LNCAP (cell line): Measurements from ENCODE around the gene SNX8.

Experiments
- CTCF ChIP-seq: fragments of 450-650 bp; IDR thresholded peaks from 2 replicates; pipeline ENCODE4 v1.5.1; 2017; ENCODE audit warnings: mild to moderate bottlenecking

Gene SNX8

DNA sequence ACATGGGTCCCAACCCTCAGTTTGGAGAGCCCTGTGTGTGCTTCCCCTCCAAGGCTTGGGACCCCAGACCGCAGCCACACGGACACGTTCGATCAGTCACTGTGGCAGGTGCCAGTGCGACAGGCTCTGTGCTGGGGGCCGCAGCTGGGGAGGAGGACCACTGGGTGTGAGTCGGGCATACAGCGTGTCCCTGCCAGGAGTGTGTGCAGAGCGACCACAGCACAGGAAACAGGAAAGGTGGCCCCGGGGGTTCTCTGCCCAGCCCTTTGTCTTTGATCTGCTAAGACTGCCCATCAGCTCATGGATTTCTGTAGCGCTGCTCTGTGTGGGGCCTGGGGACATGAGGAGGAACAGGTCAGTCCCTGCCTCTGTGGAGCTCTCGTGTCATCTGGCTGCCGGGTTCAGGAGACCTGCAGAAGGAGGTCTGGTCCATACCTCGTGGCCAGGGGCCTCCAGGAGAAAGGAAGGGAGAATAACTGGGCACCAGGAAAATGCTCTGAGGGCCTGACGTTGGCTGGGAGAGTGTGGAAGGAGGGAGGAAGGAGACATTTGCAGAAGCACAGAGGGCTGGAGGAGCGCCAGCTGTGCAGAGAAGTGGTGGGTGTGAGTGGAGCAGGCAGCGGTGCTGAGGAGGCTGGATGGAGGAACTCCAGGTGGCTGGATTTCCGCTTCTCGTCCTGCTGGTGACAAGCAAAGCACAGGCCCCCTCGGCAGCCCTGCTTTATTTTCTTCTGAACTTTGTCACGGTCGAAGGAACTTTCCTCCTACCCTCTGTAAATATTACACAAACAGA is 68.2 kb downstream of the SNX8 start:
- TF ChIP-seq CTCF, result no peak

GRCh38 chr7:2244404-2244995 is 69.7 kb downstream of the SNX8 start:
- TF ChIP-seq CTCF, result no peak

DNA sequence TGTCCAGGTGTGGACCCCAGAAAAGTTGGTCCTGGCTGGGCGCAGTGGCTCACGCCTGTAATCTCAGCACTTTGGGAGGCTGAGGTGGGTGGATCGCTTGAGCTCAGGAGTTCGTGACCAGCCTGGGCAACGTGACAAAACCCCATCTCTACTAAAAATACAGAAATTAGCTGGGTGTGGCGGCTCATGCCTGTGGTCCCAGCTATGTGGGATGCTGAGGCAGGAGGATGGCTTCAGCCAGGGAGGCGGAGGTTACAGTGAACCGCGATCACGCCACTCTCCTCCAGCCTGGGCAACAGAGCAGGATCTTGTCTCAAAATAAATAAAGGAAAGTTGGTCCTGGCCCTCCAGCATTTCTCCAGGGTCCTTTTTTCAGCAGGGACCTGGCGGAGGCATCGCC is 70.8 kb downstream of the SNX8 start:
- no peak for TF ChIP-seq CTCF

- no peak for TF ChIP-seq CTCF
Measured at GRCh38 chr7:2242541-2243429, 71.5 kb downstream of the SNX8 start.

- TF ChIP-seq CTCF, result peak; percentile 15; the same call in 1 of the 2 replicates
Measured at GRCh38 chr7:2241580-2242540, 72.4 kb downstream of the SNX8 start, which contains the start of the genes MRM2 and NUDT1. TSS of gene MRM2 (minus strand) at chr7:2242205. CDS start at chr7:2242169, 36 bp downstream. TSS of gene NUDT1 (plus strand) at chr7:2242226. CDS start at chr7:2244575, 2,349 bp downstream.

DNA sequence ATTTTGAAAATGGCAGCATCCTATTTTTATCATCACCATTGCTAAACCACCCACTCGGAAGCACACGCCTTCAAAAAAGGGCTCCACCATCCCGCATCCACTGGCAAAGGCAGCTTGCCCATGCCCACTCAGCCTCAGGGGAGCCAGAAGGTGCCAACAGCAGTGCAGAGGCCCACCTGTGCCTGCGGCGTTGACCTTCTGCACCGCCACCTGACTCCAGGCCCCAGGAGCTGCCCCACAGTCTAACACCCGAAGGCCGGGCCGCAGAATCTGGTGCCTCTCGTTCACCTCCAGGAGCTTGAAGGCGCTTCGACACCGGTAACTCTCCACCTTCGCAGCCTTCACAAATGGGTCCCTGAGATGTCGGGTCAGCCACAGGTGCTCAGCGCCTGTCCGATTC is 75.0 kb downstream of the SNX8 start:
- TF ChIP-seq CTCF, result no peak
